Measurements from ENCODE around the gene CCDC85C.

CCDC85C gene

DNA sequence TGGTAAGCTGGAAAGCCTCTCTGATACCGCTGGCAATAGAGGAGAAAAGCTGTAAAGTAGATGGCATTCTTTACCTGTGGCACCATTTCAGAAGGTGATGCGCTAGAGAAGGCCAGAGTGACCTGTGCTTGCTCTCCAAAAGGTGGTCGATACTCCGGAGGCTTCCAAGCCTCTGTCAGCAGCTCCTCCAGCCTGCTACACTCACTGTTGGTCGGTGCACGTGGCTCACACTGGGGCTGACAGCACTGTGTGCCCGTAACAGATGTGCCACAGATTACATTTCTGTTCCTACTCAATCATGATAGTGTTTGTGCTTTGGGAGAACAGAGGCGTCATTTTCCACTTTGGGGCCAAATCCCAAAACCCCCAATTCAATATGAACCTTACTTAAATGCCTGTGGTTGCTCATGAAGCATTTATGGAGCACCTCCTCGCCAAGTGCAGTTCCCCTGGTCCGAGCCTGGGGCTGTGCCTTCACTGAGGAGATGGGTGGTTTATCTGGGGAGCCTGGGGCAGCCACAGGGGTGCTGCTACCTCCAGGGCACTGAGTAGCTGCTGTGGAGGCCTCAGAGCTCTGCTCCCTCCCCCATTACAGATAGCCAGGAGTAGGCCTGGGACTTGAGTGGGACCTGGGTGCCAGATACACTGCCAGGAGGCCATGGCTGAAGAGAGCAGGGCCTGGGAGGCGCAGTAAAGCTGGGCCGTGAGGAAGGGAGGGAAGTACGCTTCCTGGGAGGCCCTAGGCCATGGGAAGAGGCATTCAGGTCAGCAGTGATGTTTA, 96.0 kb downstream of the CCDC85C start:
- no peak for DNase-seq

DNA sequence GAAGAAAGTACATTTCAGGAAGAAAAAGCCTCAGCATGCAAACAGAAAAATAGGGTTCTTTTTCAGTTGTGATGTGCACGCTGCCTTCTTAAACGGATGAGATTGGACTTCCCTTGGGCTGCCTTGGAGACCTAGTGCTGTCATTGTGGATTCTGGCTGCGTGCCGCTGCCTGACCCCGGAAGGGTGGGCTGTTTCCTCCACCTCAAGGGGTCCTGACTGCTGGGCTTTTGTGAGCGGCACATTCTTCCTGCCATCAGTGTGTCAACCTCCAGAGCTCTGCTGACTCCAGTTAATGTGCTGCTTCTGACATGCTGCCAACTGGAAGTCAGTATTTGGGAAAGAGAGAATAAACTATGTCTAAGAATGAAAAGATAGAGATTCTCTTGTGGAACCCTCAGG, 97.7 kb downstream of the CCDC85C start:
- DNase-seq, result no peak

DNA sequence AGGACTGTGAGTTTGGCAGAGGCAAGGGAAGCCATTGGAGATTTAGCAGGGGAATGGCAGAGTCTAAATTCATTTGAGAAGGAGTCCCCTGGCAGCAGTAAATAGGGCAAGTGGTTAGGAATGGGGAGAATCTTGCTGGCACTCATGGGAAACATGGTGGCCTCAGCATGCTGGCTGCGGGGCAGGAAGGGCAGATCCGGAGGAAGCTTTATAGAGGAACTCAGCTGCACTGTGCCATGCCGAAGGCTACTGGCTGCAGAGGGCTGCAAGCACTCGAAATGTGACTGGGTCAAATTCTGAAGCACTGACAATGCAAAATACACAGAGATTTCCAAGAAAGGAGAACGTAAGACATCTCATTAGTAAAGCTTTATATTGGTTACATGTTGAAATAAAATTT, 98.9 kb downstream of the CCDC85C start:
- DNase-seq, result no peak

DNA sequence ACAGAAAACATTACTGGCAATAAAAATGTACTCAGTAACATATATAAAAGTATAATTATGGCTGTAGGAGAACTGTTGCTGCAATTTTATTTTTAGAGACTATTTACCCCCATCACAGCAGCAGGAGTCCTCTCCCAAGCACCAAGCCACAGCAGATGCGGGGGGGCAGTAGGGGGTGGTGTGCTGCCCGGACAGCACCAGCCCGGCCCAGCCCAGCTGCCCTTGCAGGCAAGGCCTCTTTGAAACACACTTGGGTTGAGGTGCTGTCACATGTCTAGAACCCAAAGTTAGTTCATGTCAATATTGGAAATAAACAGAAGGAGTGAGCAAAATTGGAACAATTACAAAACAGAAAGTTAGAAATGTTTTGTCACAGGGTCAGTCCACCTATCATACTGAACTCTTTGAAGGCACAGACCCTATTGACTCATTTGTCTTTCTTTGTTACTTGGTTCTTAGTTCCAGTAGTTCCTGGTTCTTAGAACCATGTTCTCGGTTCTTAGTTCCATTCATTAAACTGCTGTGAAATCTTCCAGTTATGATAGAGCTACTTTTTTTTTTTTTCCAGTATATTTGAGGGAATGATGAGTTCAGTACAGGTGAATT, 100.1 kb downstream of the CCDC85C start:
- no peak for DNase-seq

DNA sequence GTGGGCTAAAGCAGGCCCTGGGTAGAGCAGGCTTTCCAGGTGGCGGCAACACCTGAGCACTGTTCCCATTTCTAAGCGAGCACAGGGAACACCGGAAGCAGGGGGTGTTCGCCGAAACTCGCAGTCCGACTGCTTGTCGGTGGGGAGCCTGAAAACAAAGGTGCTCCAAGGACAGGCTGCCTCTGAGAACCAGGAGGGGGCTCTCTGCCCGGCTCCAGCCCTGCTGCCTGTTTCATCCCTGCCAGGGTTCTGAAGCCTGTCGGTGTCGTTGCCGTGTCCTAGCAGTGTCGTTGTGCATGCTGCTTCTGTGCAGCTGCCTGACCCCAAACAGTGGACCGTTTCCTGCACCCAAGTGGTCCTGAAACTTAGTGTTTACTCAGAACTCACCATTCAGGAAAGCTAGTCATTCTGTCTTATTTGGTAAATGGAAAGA, 101.0 kb downstream of the CCDC85C start:
- no peak for DNase-seq

DNA sequence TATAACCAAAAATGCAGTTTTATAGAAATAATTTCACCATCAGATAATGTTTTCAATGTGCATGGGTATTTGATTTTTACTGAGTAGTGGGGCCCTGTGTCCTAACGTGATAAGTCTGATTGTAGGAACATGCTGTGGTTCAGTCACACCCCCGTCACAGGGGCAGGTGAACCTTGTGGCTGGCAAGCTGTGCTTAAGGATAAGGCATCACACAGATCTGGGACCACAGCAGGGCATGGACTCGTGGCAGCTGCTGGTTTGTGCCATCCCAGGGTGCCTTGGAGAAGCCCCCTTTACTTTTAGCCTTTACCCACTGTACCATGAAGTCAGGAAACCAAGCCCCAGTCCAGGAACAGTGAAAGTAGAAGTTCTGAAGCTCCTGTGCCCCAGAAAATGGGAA, 106.1 kb downstream of the CCDC85C start:
- no peak for DNase-seq

DNA sequence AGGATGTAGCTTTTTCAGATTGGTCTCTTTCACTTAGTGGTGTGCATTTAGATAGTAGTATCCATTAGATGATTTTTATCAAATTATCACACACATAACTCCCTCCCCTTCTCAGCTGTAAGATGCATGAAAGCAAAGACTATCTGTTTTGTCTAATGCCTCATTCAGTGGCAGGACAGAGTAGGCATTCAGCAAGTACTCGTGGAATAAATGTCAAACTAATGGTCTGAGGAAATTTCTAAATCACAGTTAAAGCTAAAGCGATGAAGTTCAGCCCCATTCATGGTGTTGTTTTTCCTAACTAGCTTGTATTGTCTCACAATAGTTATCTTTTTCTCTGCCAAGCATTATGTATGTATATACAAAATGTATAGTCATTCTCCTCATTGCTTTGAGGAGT, 106.7 kb downstream of the CCDC85C start:
- no peak for DNase-seq

DNA sequence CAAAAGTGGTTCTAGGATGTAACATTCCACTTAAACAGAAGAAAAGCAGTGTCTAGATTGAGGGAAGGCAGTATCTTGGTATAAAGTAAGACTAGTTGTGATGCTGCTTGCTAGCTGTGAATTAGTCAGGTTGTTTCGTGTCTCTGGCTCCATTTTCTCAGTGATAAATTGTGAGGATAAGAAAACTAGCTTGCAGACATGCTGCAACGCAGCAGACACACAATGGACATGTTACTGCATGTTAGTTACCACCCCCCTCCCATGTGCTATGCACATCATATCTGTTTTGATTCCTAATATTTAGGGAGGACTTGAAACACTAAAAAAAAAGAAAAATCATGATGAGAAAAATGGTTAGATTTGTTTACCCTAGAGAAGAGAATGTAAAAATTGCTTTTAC, 119.9 kb downstream of the CCDC85C start:
- DNase-seq, result no peak

DNA sequence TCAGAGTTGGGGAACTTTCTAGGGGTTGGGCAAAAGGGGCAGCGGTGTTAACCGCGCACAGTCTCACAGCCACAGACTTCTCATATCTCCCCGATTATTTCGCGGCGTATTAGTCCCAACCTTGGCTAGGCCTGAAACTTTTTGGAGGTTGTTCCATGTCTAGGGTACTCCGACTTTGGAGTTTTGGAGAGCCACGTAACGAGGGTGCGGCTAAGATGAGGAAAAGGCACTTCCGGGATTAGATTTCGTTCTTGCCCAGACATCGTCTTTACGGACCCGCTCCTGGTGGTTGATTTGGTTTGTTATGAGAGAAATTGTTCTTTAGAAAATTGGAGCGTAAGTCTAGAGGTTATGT, 122.3 kb downstream of the CCDC85C start:
- DNase-seq, result no peak

DNA sequence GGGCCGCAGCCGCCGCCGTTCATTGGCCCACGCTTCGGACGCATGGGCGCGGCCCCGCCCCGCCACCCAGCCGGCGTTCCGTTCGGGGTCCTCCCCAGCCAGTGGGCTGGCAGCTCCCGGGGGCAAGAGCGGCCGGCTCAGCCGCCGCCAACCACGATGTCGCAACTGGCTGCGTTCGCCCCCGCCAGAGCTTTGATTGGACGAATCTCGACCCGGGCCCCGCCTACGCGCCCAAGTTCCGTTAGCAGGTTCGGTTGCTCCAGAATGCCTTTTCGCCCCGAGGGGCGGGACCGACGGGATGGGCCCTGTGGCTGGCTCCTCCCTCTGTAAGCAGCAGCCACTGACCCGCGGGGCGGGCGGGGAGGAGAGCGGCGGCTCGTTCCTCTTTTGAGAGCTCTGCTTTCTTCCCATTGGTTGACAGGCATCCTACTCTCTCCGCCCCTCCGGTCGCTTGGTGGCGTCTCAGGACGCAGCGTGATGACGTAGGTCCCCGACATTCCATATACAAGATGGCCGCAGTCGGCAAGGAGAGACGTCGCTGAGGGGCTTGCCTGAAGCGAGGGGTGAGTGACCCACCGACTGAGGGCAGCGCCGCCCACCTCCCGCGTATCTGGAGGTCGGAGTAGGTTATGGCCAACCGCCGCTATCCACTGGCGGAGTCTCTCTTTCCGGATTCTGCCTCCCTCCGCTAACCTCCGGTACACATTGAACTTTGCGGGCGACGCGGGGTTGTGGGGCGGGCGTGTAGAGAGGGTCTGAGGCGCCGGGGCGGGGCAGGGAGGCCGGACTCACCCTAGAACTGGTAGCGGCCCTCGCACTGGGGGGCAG, 122.9 kb downstream of the CCDC85C start, which contains the start of gene CCNK:
Gene CCNK (plus strand): TSS at position 493 of the 828 bp plus-strand sequence. CDS start 11,269 bp downstream, outside the sequence.
- DNase-seq, result peak; percentile 100

DNA sequence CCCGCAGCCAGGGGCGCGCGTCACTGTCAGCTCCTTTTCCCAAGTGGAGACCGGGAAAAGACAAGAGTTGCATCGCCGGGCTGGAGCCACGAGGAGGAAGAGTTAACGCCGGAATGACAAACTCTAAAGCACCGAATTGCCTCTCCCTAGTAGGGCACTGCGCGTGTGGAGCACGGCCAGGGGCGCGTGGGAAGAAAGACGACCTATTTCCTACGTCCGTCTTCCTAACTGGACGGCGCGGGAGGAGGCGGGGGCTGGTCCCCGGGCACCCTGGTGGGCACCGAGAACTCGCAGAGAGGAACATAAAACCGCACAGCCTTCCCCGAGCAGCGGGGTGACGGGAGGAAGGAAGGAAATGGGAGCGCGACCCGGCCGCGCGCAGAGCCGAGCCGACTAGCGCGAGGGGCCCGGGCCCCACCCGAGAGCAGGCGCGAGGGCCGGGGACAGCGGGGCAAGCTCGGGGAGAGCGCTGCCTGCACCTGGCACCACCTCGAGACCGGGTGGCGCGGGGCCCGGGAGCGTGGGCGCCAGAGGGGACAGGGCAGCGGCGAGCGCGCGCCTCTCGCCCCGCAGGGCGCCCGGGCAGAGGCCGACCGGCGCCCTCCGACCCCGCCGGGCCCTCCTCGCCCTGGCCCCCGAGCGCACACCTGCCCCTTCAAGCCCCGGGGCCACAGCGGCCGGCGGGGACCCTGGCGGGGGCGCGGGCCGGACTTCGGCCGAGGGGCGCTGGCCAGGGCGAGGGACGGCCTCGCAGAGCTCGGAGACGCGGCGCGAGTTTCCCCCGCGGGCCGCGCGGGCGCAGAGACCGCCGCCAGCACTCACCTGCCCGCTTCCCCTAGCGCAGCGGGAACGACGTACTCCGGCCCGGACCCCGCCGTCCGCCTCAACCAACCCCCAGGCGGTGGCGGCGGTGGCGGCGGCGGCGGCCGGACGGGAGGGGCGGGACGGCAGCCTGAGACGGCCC, 123.8 kb downstream of the CCDC85C start, which contains the start of gene SETD3:
Gene SETD3 (minus strand): TSS at position 954 of the 964 bp plus-strand sequence. CDS start 15,054 bp downstream, outside the sequence.
- peak; percentile 50 for DNase-seq

DNA sequence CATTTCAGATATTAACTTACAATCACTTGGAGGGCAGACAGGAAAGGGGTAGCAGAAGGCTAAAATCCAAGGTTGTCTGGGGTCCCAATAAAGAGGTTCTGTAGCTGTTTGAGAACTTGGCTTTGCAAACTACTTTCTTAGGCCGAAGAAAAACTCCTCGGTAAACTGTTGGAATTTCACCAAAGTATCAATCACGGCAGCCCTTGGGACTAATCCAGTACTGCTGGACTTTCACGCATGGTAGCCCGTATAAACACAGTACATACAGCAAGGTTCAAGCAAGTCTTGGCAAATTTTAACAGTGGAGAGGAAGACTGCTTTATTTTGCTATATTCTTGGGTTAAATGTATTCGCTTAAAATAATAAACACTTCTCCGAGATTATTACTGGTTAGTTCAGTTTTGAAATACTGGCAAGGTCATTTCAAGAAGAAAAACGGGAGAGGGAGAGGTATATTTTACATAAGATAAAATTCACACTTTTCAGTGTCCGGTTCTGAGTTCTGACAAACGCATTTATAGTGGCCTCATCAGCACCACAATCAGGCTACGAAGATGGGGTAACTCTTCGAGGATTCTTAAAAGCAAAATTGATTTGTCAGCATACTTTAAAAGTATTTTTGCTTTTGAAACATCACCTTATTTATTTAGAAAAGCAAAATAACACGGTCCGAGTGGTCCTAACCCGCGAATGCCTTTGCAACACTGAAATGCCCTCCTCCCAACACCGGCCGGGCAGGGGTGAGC, 124.7 kb downstream of the CCDC85C start:
- DNase-seq, result no peak

DNA sequence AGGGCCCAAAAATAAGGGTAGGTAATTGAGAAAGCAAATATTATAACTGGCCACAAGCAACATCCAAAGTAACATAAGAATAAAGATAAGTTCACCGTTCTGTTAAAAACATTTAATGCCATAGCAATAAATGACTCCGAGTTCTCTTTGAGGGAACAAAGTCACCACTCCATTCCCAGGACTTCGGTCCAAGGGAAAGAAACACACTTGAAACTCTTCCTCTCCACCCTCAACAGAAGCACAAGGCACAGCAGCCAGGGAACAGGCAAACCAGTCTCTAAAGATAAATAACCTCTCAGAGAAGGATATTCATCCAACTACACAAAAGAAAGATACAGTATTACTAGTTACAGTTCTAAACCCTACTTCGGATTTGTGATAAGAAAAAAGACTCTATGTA, 125.9 kb downstream of the CCDC85C start:
- no peak for DNase-seq

DNA sequence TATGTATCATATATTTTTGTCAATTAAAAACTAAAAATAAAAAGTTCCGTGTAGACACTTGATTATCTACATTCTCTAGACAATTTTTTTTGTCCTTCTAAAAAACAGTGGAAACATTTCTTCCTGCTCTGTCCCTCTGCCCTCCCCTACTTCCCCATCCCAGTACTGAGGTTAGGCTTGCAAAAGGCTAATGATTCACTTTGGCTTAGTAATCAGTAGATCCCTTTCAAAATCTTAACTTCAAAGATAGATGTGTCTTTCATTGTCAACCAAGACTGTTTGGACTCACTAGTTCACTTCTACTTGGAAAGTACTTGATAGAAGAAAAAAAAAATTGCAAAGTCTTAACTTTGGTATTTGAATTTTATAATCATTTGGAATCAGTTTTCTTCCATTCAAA, 127.1 kb downstream of the CCDC85C start:
- no peak for DNase-seq

DNA sequence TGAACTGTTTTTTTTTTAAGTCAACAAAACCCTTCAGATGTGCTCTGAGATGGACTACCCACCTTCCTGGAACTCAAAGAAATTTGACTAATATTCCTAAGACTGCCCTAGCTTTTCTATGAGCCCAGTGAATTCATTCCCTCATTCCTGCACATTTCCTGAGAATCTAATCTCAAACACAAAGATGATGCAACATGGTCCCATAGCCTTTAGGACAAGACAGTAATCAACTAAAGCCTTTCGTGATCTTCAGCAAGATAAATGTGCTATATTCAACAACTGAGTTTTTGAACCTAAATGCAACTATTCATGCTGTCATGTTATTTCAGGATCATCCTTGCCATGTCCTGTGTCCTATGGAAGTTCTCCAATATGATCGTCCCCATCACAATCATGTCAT, 128.3 kb downstream of the CCDC85C start:
- no peak for DNase-seq

DNA sequence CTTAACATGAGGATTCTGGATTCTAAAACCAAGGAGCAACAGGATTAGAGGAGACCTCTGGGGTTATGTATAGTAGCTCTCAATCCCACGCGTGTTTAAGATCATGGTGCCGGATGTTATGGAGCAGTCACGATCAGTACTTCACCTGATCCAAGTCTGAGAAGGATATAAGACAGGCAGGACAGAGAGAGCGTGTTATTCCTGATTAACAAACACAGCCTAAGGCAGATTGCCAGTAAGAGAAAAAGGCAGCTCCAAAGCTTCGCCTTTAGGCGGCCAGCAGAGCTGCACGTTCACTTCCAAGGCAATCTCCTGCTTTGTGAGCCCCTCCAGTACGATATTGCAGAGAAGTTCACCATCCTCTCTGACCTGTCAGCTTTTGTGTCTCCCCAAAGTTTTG, 128.8 kb downstream of the CCDC85C start:
- no peak for DNase-seq

DNA sequence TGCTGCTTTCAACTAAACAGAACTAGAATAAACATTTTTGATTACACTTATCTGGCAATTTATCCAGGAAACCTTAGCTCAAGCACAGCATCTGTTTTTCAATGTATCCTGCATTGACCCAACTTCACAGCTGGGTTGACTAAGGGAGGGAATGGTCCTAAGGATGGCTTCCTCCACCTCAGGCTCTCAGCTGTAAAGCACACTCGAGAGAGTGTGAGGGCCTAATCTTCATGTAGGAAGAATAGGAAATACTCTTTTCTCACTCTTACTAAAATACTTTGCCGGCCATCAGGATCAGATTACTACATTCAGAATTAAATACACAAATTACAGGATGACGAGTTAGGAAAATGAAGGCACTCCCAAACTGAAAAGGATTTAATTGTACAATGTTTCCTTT, 130.5 kb downstream of the CCDC85C start:
- DNase-seq, result no peak

DNA sequence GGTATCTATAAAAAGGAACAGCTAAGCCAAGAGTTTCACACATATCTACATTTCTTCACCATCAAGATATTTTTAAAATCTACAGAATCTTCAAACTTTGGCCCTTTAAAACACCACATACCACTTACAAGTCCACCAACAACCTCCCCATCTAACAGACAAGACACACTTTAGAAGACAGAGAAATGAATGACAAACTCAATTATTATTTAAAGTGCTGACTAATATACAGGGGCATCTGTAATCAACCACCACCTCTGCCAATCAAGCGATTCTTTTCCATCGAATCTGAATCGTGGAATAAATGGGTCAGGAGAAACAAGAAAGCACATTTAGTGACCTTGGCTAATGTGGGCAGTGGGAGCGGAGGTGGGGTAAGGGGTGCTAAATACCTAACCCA, 131.1 kb downstream of the CCDC85C start:
- no peak for DNase-seq

DNA sequence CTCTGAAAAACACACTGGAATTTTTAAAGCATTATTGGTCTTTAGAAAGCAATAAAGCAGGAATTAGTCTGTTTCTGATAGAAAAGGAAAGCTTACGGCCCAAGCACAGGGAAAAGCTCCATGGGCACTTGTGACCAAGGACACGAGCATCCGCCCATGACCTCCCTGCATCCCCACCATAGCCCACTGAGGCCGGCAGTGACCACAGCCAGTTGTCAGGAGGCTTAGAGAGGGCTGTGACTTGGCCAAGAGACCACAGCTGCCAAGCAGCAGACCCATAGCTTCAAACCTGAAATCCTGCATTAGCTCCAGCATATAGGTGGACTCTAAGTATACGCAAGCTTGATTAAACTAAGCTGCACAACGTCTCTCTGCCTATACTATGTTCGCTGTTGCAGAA, 132.3 kb downstream of the CCDC85C start:
- DNase-seq, result no peak

DNA sequence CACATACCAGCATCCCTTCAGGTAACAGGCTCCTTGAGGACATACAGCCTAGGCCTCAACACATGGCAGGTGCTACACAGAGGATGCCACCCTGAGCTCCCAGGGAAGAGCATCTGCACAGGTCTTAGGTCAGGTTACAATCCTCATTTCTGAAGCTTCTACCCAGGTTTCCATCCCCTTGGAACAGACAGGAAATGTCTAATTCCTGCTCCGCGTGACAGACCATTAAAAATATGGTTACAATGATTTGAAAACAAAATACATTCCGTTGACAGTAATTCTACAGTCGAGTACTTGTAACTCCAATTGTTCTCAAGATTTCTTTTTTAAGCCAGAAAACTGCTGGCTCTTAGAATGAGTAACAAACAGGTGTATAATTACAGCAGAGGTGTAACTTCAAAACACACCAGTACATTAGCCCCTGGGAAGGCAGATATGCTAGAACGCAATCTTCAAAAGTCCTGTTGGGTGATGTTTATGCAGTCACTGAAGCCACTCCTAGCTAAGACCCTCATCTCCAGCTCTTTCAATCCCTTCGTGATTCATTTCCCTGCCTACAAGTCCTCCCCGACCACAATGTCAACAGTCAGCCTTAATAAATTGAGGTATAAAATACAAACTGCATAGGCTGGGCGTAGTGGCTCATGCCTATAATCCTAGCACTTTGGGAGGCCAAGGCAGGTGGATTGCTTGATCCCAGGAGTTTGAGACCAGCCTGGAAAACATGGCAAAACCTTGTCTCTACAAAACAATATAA, 135.0 kb downstream of the CCDC85C start:
- DNase-seq, result no peak

DNA sequence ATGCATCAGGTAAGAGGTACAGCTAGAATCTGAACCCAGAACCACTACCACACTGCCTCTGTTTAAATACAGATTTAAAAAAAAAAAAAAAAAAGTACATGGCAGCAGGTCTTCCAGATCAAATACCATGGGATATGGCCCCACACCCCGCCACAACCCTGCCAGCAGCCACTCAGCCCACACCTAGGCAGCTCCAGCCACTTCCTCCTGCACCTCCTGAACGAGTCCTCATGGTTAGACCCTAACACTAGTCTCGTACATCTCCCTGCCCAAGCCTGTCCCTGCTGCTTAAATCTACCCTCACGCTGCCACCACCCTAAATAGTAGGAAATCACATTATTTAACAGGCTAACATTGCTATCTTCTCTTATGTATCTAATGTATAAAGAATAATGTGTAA, 135.9 kb downstream of the CCDC85C start:
- DNase-seq, result no peak
